GM19324 (cell line): Measurements from ENCODE around the gene OGFOD2.
"Not testable (repeated sequence)": the region's sequence is repeated elsewhere in the genome, so short reads cannot be mapped to it uniquely, and the experiment has no call there.

Source experiments
- ATAC-seq: cut with Tn5 transposase; IDR thresholded peaks from one replicate; pipeline ENCODE4 v1.9.1; 2021; ENCODE audit warnings: mild to moderate bottlenecking, moderate library complexity; ENCODE audit not compliant: unreplicated experiment, low FRiP score

OGFOD2 gene

GRCh38 chr12:122974892-122975789, at the start of gene OGFOD2:
Gene OGFOD2, plus strand, starts transcription at chr12:122975244. Its CDS starts 8 bp downstream, at chr12:122975252.
- ATAC-seq = peak; percentile 71

- no peak for ATAC-seq
Observed at GRCh38 chr12:122927756-122928403, 47.2 kb upstream of the OGFOD2 start.

- no peak for ATAC-seq
Observed at GRCh38 chr12:122928404-122929147, 46.5 kb upstream of the OGFOD2 start.

GRCh38 chr12:122929148-122929538, 45.9 kb upstream of the OGFOD2 start:
- ATAC-seq = no peak

GRCh38 chr12:122929812-122930211, 45.2 kb upstream of the OGFOD2 start:
- no peak for ATAC-seq

- ATAC-seq = no peak
Observed at GRCh38 chr12:122932207-122932606, 42.8 kb upstream of the OGFOD2 start.

GRCh38 chr12:122934722-122935121, 40.3 kb upstream of the OGFOD2 start:
- ATAC-seq = no peak

GRCh38 chr12:122935318-122935717, 39.7 kb upstream of the OGFOD2 start:
- no peak for ATAC-seq

- ATAC-seq = no peak
Observed at GRCh38 chr12:122937622-122938091, 37.4 kb upstream of the OGFOD2 start.

GRCh38 chr12:122939125-122939524, 35.9 kb upstream of the OGFOD2 start:
- ATAC-seq = no peak

GRCh38 chr12:122941351-122941750, 33.7 kb upstream of the OGFOD2 start:
- ATAC-seq = not testable (repeated sequence)

GRCh38 chr12:122942637-122943036, 32.4 kb upstream of the OGFOD2 start:
- ATAC-seq = no peak

GRCh38 chr12:122943196-122943595, 31.8 kb upstream of the OGFOD2 start:
- no peak for ATAC-seq

- no peak for ATAC-seq
Observed at GRCh38 chr12:122944605-122945592, 30.1 kb upstream of the OGFOD2 start.

GRCh38 chr12:122946690-122947341, 28.2 kb upstream of the OGFOD2 start:
- ATAC-seq = no peak

- no peak for ATAC-seq
Observed at GRCh38 chr12:122947352-122947792, 27.7 kb upstream of the OGFOD2 start.

- ATAC-seq = no peak
Observed at GRCh38 chr12:122948605-122949004, 26.4 kb upstream of the OGFOD2 start.

- ATAC-seq = no peak
Observed at GRCh38 chr12:122949405-122949804, 25.6 kb upstream of the OGFOD2 start.
